SK-N-SH (cell line): ENCODE data around the gene PRPF18. TPM values are rescaled to one million over a fixed set of nuclear protein-coding genes. Genes with fewer than 3 reads are reported as not detected.

Experiments
- FOXJ3 ChIP-seq: sonication (generic); formaldehyde crosslinking; IDR thresholded peaks from 2 replicates; pipeline ENCODE4 v1.5.1; 2020; ENCODE audit warnings: mild to moderate bottlenecking, missing genetic modification reagents
- FOXM1 ChIP-seq: IDR thresholded peaks from 2 replicates; pipeline ENCODE4 v1.4.0; 2012; ENCODE audit warnings: low read depth, mild to moderate bottlenecking
- GATA2 ChIP-seq: sonication (generic); formaldehyde crosslinking; IDR thresholded peaks from 2 replicates; pipeline ENCODE4 v1.5.0; 2020; ENCODE audit warnings: mild to moderate bottlenecking, missing genetic modification reagents
- RAD21 ChIP-seq: IDR thresholded peaks from 2 replicates; pipeline ENCODE4 v1.6.1; 2012; ENCODE audit warnings: mild to moderate bottlenecking, low read length
- RFX5 ChIP-seq: IDR thresholded peaks from 2 replicates; pipeline ENCODE4 v1.6.1; 2012; ENCODE audit warnings: mild to moderate bottlenecking, improper control_type of control experiment, low read length
- RXRA ChIP-seq: IDR thresholded peaks from 2 replicates; pipeline ENCODE4 v1.4.0; 2012; ENCODE audit warnings: low read depth, mild to moderate bottlenecking, borderline replicate concordance
- TCF12 ChIP-seq: IDR thresholded peaks from 2 replicates; pipeline ENCODE4 v1.4.0; 2012
- YY1 ChIP-seq: IDR thresholded peaks from 2 replicates; pipeline ENCODE4 v1.4.0; 2012; ENCODE audit warnings: low read depth, mild to moderate bottlenecking
- polyA plus RNA-seq, 3 experiments: library from polyadenylated mRNA; depleted of rRNA; stranded (reverse); fragments of >200 nt; gene quantifications; 2 replicates each; pipeline ENCODE4 v1.2.3, GENCODE V29; 2012
- TF ChIP-seq, protein P1 (sequence below): fragments of 200-600 bp; sonication (generic); IDR thresholded peaks from 2 replicates; pipeline ENCODE4 v1.6.1; 2017; ENCODE audit warnings: antibody characterized with exemption, mild to moderate bottlenecking, moderate library complexity
- TF ChIP-seq, protein P2 (sequence below): IDR thresholded peaks from 2 replicates; pipeline ENCODE4 v1.6.1; 2012; ENCODE audit warnings: mild to moderate bottlenecking, low read depth, low read length, moderate library complexity
- TF ChIP-seq, protein P3 (sequence below): IDR thresholded peaks from 2 replicates; pipeline ENCODE4 v1.4.0; 2012; ENCODE audit warnings: low read depth
- TF ChIP-seq, protein P4 (sequence below): IDR thresholded peaks from 2 replicates; pipeline ENCODE4 v1.4.0; 2012; ENCODE audit warnings: low read depth, borderline replicate concordance
- TF ChIP-seq, protein P5 (sequence below): fragments of 150-350 bp; IDR thresholded peaks from 2 replicates; pipeline ENCODE4 v1.6.1; 2016; ENCODE audit warnings: mild to moderate bottlenecking, low read depth, low read length
- TF ChIP-seq, protein P6 (sequence below): IDR thresholded peaks from 2 replicates; pipeline ENCODE4 v1.4.0; 2012; ENCODE audit warnings: low read depth, borderline replicate concordance
- TF ChIP-seq, protein P7 (sequence below): IDR thresholded peaks from 2 replicates; pipeline ENCODE4; 2012

Gene PRPF18
- polyA plus RNA-seq, 1 of the 3 experiments (the other 2 are of a cell fraction): 12.1 TPM

DNA sequence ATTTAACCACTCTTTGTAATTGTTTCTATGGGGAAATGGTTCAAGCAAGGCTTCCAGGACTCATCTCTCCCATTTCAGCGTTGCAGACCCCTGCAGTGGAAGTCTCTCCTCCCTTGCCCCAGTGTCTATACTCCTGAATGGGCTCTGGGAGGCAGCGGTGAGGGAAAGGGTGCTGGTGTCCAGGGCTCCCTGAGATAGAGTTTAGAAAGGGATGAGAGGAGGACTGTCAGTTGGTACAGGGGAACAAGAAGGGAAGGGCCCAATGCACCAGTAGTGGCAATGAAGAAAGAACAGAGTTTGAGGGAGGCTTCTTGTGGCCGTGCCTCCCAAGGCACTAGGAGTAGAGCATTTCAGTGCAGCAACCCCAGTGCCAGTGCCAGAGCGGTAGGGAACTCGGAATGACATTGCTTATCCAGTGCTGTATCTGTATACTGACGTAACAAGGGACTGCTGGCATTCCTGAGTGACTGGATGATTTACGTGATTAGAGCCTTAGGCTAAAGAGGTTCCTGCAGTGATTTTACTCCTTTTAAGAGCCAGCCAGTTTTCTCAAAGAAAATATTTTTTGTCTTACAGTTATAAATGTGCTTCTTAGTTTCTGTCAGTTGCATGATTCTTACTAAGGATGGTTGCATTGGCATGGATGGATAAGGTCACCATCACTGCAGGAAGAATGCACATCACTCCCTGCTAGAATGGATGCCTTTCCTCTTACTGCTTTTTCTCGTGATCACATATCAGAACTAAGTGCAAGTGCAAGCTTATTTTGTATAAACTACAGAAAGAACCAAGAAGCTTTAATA, 28.0 kb downstream of the PRPF18 start (continued):
- TF ChIP-seq, protein P1, sequence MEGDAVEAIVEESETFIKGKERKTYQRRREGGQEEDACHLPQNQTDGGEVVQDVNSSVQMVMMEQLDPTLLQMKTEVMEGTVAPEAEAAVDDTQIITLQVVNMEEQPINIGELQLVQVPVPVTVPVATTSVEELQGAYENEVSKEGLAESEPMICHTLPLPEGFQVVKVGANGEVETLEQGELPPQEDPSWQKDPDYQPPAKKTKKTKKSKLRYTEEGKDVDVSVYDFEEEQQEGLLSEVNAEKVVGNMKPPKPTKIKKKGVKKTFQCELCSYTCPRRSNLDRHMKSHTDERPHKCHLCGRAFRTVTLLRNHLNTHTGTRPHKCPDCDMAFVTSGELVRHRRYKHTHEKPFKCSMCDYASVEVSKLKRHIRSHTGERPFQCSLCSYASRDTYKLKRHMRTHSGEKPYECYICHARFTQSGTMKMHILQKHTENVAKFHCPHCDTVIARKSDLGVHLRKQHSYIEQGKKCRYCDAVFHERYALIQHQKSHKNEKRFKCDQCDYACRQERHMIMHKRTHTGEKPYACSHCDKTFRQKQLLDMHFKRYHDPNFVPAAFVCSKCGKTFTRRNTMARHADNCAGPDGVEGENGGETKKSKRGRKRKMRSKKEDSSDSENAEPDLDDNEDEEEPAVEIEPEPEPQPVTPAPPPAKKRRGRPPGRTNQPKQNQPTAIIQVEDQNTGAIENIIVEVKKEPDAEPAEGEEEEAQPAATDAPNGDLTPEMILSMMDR: peak; percentile 39
- peak; percentile 9; the same call in 1 of the 2 replicates for TF ChIP-seq RXRA
- TF ChIP-seq YY1: peak; percentile 12; the same call in 1 of the 2 replicates
- TF ChIP-seq, protein P2, sequence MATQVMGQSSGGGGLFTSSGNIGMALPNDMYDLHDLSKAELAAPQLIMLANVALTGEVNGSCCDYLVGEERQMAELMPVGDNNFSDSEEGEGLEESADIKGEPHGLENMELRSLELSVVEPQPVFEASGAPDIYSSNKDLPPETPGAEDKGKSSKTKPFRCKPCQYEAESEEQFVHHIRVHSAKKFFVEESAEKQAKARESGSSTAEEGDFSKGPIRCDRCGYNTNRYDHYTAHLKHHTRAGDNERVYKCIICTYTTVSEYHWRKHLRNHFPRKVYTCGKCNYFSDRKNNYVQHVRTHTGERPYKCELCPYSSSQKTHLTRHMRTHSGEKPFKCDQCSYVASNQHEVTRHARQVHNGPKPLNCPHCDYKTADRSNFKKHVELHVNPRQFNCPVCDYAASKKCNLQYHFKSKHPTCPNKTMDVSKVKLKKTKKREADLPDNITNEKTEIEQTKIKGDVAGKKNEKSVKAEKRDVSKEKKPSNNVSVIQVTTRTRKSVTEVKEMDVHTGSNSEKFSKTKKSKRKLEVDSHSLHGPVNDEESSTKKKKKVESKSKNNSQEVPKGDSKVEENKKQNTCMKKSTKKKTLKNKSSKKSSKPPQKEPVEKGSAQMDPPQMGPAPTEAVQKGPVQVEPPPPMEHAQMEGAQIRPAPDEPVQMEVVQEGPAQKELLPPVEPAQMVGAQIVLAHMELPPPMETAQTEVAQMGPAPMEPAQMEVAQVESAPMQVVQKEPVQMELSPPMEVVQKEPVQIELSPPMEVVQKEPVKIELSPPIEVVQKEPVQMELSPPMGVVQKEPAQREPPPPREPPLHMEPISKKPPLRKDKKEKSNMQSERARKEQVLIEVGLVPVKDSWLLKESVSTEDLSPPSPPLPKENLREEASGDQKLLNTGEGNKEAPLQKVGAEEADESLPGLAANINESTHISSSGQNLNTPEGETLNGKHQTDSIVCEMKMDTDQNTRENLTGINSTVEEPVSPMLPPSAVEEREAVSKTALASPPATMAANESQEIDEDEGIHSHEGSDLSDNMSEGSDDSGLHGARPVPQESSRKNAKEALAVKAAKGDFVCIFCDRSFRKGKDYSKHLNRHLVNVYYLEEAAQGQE: no peak
- no peak for TF ChIP-seq FOXM1
- TF ChIP-seq, protein P3, sequence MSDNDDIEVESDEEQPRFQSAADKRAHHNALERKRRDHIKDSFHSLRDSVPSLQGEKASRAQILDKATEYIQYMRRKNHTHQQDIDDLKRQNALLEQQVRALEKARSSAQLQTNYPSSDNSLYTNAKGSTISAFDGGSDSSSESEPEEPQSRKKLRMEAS: no peak
- TF ChIP-seq RAD21: no peak
- TF ChIP-seq, protein P4, sequence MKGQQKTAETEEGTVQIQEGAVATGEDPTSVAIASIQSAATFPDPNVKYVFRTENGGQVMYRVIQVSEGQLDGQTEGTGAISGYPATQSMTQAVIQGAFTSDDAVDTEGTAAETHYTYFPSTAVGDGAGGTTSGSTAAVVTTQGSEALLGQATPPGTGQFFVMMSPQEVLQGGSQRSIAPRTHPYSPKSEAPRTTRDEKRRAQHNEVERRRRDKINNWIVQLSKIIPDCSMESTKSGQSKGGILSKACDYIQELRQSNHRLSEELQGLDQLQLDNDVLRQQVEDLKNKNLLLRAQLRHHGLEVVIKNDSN: no peak
- TF ChIP-seq, protein P5, sequence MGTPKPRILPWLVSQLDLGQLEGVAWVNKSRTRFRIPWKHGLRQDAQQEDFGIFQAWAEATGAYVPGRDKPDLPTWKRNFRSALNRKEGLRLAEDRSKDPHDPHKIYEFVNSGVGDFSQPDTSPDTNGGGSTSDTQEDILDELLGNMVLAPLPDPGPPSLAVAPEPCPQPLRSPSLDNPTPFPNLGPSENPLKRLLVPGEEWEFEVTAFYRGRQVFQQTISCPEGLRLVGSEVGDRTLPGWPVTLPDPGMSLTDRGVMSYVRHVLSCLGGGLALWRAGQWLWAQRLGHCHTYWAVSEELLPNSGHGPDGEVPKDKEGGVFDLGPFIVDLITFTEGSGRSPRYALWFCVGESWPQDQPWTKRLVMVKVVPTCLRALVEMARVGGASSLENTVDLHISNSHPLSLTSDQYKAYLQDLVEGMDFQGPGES: no peak
- TF ChIP-seq RFX5: no peak
- TF ChIP-seq TCF12: peak; percentile 75
- no peak for TF ChIP-seq FOXJ3 (CRISPR knock-in tag)
- TF ChIP-seq GATA2 (CRISPR knock-in tag): peak; percentile 73
- TF ChIP-seq, protein P6, sequence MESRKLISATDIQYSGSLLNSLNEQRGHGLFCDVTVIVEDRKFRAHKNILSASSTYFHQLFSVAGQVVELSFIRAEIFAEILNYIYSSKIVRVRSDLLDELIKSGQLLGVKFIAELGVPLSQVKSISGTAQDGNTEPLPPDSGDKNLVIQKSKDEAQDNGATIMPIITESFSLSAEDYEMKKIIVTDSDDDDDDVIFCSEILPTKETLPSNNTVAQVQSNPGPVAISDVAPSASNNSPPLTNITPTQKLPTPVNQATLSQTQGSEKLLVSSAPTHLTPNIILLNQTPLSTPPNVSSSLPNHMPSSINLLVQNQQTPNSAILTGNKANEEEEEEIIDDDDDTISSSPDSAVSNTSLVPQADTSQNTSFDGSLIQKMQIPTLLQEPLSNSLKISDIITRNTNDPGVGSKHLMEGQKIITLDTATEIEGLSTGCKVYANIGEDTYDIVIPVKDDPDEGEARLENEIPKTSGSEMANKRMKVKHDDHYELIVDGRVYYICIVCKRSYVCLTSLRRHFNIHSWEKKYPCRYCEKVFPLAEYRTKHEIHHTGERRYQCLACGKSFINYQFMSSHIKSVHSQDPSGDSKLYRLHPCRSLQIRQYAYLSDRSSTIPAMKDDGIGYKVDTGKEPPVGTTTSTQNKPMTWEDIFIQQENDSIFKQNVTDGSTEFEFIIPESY: no peak
- TF ChIP-seq, protein P7, sequence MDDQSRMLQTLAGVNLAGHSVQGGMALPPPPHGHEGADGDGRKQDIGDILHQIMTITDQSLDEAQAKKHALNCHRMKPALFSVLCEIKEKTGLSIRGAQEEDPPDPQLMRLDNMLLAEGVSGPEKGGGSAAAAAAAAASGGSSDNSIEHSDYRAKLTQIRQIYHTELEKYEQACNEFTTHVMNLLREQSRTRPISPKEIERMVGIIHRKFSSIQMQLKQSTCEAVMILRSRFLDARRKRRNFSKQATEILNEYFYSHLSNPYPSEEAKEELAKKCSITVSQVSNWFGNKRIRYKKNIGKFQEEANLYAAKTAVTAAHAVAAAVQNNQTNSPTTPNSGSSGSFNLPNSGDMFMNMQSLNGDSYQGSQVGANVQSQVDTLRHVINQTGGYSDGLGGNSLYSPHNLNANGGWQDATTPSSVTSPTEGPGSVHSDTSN: peak; percentile 95
